Type B pancreatic cell (in vitro differentiated cells): ENCODE data around the gene NPNT. TPM values are rescaled to one million over a fixed set of nuclear protein-coding genes. Genes with fewer than 3 reads are reported as not detected.

Experiments used
- DNase-seq: peaks from one replicate; pipeline ENCODE4 v3.0.0; 2021; ENCODE audit warnings: mixed read lengths; ENCODE audit not compliant: unreplicated experiment; ENCODE audit errors: extremely low spot score
- H3K27ac Mint-ChIP-seq: 2 replicates; pipeline ENCODE4 v1.8.0; 2021; ENCODE audit warnings: mild to moderate bottlenecking, mixed read lengths
- H3K27me3 Mint-ChIP-seq: 2 replicates; pipeline ENCODE4 v1.8.0; 2021; ENCODE audit warnings: mixed read lengths
- H3K36me3 Mint-ChIP-seq: 2 replicates; pipeline ENCODE4 v1.8.0; 2021; ENCODE audit warnings: mixed read lengths
- H3K4me1 Mint-ChIP-seq: one replicate; pipeline ENCODE4 v1.8.0; 2021; ENCODE audit warnings: mixed read lengths; ENCODE audit not compliant: unreplicated experiment
- H3K4me3 Mint-ChIP-seq: 2 replicates; pipeline ENCODE4 v1.8.0; 2021; ENCODE audit warnings: mild to moderate bottlenecking, mixed read lengths
- H3K9me3 Mint-ChIP-seq: 2 replicates; pipeline ENCODE4 v1.8.0; 2021; ENCODE audit warnings: mixed read lengths
- total RNA-seq: library from RNA; stranded (reverse); gene quantifications from 2 replicates; pipeline ENCODE4 v1.2.1, GENCODE V29; 2021; ENCODE audit warnings: low replicate concordance
- TF ChIP-seq, protein P1 (sequence below): fragments of 200-600 bp; sonication (generic); conservative IDR thresholded peaks from 2 replicates; pipeline ENCODE4 v1.5.0; 2021; ENCODE audit warnings: antibody characterized with exemption, mild to moderate bottlenecking

NPNT gene
- total RNA-seq, 1 donor from 2014 or later: 23.2 TPM

DNA sequence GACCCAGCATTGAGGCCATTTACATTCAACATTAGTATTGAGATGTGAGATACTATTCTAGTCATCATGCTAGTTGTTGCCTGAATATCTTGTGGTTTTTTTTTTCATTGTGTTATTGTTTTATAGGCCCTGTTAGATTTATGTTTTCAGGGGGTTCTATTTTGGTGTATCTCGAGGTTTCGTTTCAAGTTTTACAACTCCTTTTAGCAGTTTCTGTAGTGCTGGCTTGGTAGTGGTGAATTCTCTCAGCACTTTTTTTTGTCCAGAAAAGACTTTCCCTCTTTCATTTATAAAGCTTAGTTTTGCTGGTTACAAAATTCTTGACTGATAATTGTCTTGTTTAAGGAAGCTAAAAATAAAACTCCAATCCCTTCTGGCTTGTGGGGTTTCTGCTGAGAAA is 115.5 kb downstream of the NPNT start:
- TF ChIP-seq, protein P1, sequence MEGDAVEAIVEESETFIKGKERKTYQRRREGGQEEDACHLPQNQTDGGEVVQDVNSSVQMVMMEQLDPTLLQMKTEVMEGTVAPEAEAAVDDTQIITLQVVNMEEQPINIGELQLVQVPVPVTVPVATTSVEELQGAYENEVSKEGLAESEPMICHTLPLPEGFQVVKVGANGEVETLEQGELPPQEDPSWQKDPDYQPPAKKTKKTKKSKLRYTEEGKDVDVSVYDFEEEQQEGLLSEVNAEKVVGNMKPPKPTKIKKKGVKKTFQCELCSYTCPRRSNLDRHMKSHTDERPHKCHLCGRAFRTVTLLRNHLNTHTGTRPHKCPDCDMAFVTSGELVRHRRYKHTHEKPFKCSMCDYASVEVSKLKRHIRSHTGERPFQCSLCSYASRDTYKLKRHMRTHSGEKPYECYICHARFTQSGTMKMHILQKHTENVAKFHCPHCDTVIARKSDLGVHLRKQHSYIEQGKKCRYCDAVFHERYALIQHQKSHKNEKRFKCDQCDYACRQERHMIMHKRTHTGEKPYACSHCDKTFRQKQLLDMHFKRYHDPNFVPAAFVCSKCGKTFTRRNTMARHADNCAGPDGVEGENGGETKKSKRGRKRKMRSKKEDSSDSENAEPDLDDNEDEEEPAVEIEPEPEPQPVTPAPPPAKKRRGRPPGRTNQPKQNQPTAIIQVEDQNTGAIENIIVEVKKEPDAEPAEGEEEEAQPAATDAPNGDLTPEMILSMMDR: no peak
- no peak overlapping the region for H3K27ac Mint-ChIP-seq
- H3K4me1 Mint-ChIP-seq: no peaks in the 10 kb centered on the region
- no peak for DNase-seq
- H3K4me3 Mint-ChIP-seq: no peak overlapping the region
- H3K36me3 Mint-ChIP-seq: peaks cover 5% of the 10 kb centered on the region
- H3K9me3 Mint-ChIP-seq: peaks cover 3% of the 10 kb centered on the region
- no peaks in the 10 kb centered on the region for H3K27me3 Mint-ChIP-seq

DNA sequence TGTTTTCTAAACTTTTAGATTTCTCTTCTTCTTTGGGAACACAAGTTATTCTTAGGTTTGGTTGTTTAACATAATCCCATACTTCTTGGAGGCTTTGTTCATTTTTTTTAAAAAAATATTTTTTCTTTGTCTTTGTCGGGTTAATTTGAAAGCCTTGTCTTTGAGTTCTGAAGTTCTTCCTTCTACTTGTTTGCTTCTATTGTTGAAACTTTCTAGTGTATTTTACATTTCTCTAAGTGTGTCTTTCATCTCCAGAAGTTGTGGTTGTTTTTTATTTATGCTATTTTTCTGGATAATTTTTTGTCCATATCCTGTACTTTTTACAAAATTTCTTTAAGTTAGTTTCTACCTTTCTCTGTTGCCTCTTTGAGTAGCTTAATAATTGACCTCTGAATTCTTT is 116.1 kb downstream of the NPNT start:
- DNase-seq: no peak
- H3K9me3 Mint-ChIP-seq: peaks cover 3% of the 10 kb centered on the region
- H3K4me1 Mint-ChIP-seq: no peaks in the 10 kb centered on the region
- TF ChIP-seq, protein P1: no peak
- no peaks in the 10 kb centered on the region for H3K27me3 Mint-ChIP-seq
- H3K36me3 Mint-ChIP-seq: peaks cover 5% of the 10 kb centered on the region
- H3K4me3 Mint-ChIP-seq: no peak overlapping the region
- H3K27ac Mint-ChIP-seq: no peak overlapping the region

DNA sequence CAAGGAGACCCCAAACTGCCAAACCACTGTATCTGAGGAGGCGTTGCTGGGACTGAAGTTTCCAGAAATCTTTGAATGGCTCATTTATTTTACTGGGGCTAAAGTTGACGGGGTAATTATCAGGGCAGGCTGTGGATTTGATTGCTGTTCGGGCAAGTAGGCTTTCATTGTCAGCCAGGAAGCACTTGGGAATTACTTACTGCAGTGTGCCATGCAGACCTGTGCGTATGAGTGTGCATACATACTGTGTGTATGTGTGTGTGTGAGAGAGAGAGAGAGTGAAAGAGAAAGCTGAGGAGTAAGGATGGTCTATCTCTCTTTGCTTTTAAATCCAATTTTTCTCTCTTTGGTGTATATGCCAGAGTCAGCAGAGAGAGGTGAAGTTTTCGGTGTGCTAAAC is 122.7 kb downstream of the NPNT start:
- Mint-ChIP-seq H3K36me3 (no peaks in the 10 kb centered on the region), H3K27me3 (no peaks in the 10 kb centered on the region), H3K27ac (no peak overlapping the region), H3K4me3 (no peak overlapping the region), H3K4me1 (peaks cover 8% of the 10 kb centered on the region), H3K9me3 (no peaks in the 10 kb centered on the region)
- no peak for DNase-seq
- TF ChIP-seq, protein P1: no peak

DNA sequence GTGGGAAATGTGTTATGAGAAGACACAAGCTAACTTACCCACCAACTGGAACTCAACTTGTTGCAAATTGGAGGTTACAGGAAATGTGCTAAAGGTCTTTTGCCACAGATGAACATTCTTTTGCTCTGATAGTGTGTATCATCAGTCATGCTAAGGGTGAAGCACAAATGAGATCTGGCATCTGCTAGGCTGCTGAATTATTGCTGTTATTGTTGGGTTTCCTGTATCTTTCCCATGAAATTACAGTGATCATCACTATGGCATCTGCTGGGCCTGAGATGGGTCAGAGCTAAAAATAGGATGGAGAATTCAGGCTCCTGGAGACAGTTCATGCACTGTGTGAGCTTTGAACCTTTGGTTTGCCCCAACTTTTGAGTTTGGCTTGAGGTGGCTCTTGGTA is 124.5 kb downstream of the NPNT start:
- Mint-ChIP-seq H3K9me3 (no peaks in the 10 kb centered on the region), H3K27me3 (no peaks in the 10 kb centered on the region), H3K36me3 (no peaks in the 10 kb centered on the region), H3K4me1 (peaks cover 8% of the 10 kb centered on the region), H3K27ac (no peak overlapping the region), H3K4me3 (no peak overlapping the region)
- TF ChIP-seq, protein P1: no peak
- no peak for DNase-seq

Other genes starting within 250 kb of the NPNT start
- gene INTS12, start 186.8 kb upstream of the NPNT start, total RNA-seq: 17.7 and 20.8 TPM in 2 replicates
- 14.5 and 23.3 TPM in 2 replicates for gene GSTCD, start 186.7 kb upstream of the NPNT start, total RNA-seq